SK-N-SH treated with all-trans-retinoic acid at 6 μM for 48 hours (cell line): ENCODE data around the gene LRRC4C.

Experiments used
- ARNTL ChIP-seq: fragments of 450-650 bp; formaldehyde crosslinking; IDR thresholded peaks from 2 replicates; pipeline ENCODE4 v1.5.0; 2020; ENCODE audit warnings: low read depth, mild to moderate bottlenecking, moderate library complexity, borderline replicate concordance
- CREB5 ChIP-seq: fragments of 250-450 bp; sonication (Bioruptor Pico); IDR thresholded peaks from 2 replicates; pipeline ENCODE4 v1.5.1; 2020; ENCODE audit warnings: low read depth, mild to moderate bottlenecking, moderate library complexity
- CSRNP3 ChIP-seq: fragments of 250-450 bp; sonication (Bioruptor Pico); IDR thresholded peaks from 2 replicates; pipeline ENCODE4 v1.5.1; 2021; ENCODE audit warnings: mild to moderate bottlenecking, moderate library complexity
- ZC3H10 ChIP-seq: fragments of 250-450 bp; sonication (Bioruptor Pico); IDR thresholded peaks from 2 replicates; pipeline ENCODE4 v1.5.1; 2021; ENCODE audit warnings: mild to moderate bottlenecking, moderate library complexity
- ZFP3 ChIP-seq: fragments of 250-450 bp; sonication (Bioruptor Pico); IDR thresholded peaks from 2 replicates; pipeline ENCODE4 v1.5.0; 2020; ENCODE audit warnings: mild to moderate bottlenecking, moderate library complexity
- ZNF565 ChIP-seq: fragments of 450-650 bp; formaldehyde crosslinking; conservative IDR thresholded peaks from 2 replicates; pipeline ENCODE4 v1.5.0; 2020; ENCODE audit warnings: low read depth, mild to moderate bottlenecking, moderate library complexity
- ZNF70 ChIP-seq: fragments of 450-650 bp; formaldehyde crosslinking; IDR thresholded peaks from 2 replicates; pipeline ENCODE4 v1.5.0; 2020; ENCODE audit warnings: mild to moderate bottlenecking, moderate library complexity
- TF ChIP-seq, protein P1 (sequence below): fragments of 250-450 bp; sonication (Bioruptor Pico); IDR thresholded peaks from 2 replicates; pipeline ENCODE4 v1.8.0; 2020; ENCODE audit warnings: mild to moderate bottlenecking, moderate library complexity, borderline replicate concordance

DNA sequence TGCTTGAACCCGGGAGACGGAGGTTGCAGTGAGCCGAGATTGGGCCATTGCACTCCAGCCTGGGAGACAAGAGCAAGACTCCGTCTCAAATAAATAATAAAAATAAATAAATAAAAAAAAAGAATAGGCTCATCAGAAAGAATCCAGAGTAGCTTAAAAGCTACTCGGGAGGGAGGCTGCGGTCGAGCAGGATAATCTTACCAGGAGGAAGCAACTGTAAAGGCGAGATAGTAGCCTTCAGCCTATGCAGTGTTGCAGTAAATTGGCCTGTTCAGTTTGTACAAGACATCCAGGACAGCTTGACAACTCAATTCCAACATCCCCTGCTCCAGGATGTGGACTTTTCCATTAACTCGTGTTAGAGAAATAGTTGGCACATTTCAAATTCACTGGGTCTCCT lies 1164.7 kb downstream of the LRRC4C start:
- TF ChIP-seq, protein P1, sequence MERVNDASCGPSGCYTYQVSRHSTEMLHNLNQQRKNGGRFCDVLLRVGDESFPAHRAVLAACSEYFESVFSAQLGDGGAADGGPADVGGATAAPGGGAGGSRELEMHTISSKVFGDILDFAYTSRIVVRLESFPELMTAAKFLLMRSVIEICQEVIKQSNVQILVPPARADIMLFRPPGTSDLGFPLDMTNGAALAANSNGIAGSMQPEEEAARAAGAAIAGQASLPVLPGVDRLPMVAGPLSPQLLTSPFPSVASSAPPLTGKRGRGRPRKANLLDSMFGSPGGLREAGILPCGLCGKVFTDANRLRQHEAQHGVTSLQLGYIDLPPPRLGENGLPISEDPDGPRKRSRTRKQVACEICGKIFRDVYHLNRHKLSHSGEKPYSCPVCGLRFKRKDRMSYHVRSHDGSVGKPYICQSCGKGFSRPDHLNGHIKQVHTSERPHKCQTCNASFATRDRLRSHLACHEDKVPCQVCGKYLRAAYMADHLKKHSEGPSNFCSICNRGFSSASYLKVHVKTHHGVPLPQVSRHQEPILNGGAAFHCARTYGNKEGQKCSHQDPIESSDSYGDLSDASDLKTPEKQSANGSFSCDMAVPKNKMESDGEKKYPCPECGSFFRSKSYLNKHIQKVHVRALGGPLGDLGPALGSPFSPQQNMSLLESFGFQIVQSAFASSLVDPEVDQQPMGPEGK (CRISPR knock-in tag) = no peak
- no peak for TF ChIP-seq ZNF70
- no peak for TF ChIP-seq ZNF565 (CRISPR knock-in tag)
- no peak for TF ChIP-seq CREB5 (CRISPR knock-in tag)
- TF ChIP-seq ARNTL = no peak
- no peak for TF ChIP-seq ZFP3 (CRISPR knock-in tag)
- TF ChIP-seq ZC3H10 (CRISPR knock-in tag) = no peak
- TF ChIP-seq CSRNP3 (CRISPR knock-in tag) = no peak
